Measurements from ENCODE around the gene VAT1. TPM values are rescaled to one million over a fixed set of nuclear protein-coding genes. Genes with fewer than 3 reads are reported as not detected.

The VAT1 gene
- total RNA-seq, 2 experiments from 2014 or later = 24.4 to 34.0 TPM

DNA sequence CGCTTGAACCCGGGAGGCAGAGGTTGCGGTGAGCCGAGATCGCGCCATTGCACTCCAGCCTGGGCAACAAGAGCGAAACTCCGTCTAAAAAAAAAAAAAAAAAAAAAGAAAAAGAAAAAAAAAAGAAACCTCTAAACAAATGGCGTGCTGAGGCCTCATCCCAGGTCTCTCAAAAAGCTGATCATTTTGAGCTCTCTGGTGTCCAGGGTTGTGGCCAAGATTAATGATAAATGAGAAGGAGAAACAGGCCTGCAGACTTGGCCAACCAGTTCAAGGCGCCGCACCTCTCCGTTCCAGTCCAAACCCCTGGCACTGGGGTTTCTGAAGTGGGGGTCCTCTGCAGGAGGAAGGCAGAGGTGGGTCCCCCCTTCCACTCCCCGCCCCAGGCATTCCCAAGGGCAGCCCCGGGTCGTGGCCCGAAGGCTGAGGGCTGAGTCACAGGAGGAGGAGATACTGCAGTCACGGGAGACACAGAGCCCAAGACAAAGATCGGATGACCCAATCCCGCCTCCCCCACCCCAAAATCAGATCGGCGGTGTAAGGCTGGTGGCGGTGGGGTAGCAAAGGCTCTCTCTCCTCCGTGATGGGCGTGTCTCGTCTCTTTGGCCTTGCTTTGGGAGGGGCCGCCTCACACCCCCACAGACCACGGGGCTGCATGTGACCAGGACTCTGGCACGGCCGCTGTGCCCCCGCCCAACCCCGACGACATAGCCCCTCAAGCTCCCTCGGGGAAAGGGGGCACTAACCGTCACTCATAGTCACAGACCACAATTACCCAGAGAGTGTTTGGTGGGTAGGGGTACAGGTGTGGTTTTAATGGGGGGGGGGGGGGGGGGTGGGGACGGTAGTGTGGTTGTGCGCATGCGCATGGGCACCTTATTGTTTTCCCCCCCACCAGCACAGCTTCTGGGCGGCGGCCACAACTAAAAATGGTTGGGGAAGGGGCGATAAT, 1.1 kb downstream of the VAT1 start:
- peak overlapping the region; percentile 25 for H3K27ac Mint-ChIP-seq
- ATAC-seq (ENCODE audit: low read depth) = no peak
- H3K36me3 Mint-ChIP-seq = peaks cover 2% of the 10 kb centered on the region
- no peak for DNase-seq
- POLR2A ChIA-PET = interaction anchor here (1.4 to 2.0 kb wide), 3 partner anchors 15 to 148 kb away, joined by 5 to 13 read pairs (median 5); partner anchors contain the start of genes IFI35 and RPL27
- no peaks in the 10 kb centered on the region for H3K9me3 Mint-ChIP-seq
- H3K4me1 Mint-ChIP-seq = peaks cover 28% of the 10 kb centered on the region
- H3K4me3 Mint-ChIP-seq = peak overlapping the region; percentile 84
- peaks cover 14% of the 10 kb centered on the region for H3K27me3 Mint-ChIP-seq

DNA sequence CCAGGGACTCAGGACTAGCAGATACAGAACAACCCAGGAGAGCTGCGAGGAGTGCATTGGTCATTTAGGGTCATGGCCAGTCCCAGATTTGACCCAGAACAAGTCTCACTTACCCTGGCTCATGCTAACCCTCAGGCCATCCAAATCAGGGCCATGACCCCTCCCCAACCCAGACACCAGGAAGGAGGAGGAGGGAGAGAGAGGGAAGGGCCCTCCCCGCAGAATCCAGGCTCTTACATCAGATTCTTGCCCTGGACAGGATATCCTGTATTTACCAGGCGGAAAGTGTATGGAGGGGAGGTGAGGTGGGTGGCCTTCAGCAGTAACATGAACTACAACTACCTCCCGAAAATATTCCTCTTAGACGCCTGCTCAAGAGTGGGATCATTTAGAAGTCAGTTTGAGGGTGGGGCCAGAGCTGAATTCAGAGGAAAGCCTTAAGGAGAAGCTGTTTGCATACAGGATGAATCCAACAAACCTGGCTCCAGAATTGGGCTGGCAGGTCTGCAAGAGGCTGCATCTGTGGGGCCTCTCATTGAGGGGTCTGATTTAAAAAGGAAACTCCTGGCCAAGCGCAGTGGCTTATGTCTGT, 2.1 kb downstream of the VAT1 start:
- peaks cover 7% of the 10 kb centered on the region for H3K27me3 Mint-ChIP-seq
- no peaks in the 10 kb centered on the region for H3K9me3 Mint-ChIP-seq
- no peak overlapping the region for H3K27ac Mint-ChIP-seq
- POLR2A ChIA-PET = interaction anchor here (1.3 kb wide), 1 partner anchor 13 kb away, joined by 3 read pairs; the partner anchor contains the start of gene IFI35
- H3K4me3 Mint-ChIP-seq = peak overlapping the region; percentile 13
- no peak for ATAC-seq (ENCODE audit: low read depth)
- H3K4me1 Mint-ChIP-seq = peaks cover 33% of the 10 kb centered on the region
- no peak for DNase-seq
- H3K36me3 Mint-ChIP-seq = peaks cover 5% of the 10 kb centered on the region

DNA sequence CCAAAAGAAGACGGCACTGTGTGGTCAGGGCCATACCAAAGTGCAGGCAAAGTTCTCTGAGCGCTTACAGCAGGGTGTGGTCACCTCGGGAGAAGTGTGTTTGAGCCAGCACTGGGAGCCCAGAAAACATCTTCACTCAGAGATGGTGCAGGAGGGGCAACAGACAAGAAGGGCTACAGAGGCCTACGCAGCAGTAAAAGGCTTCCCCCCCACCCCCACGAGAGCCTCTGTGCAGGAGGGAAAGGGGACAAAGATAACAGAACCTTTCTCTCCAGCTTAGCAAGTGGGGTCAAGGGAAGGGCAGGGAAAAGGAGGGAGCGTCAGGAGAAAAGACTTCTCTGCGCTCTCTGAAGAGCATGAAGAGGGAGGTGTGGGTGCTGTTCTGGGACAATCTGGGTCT, 2.8 kb downstream of the VAT1 start:
- Mint-ChIP-seq H3K36me3 (peaks cover 5% of the 10 kb centered on the region), H3K9me3 (no peaks in the 10 kb centered on the region), H3K4me3 (no peak overlapping the region), H3K27ac (no peak overlapping the region), H3K4me1 (peaks cover 30% of the 10 kb centered on the region), H3K27me3 (peaks cover 2% of the 10 kb centered on the region)
- POLR2A ChIA-PET = interaction anchor here (0.6 to 1.3 kb wide), 2 partner anchors 13 to 21 kb away, joined by 3 to 4 read pairs; partner anchors contain the start of genes IFI35 and RPL27
- no peak for ATAC-seq (ENCODE audit: low read depth)
- no peak for DNase-seq

DNA sequence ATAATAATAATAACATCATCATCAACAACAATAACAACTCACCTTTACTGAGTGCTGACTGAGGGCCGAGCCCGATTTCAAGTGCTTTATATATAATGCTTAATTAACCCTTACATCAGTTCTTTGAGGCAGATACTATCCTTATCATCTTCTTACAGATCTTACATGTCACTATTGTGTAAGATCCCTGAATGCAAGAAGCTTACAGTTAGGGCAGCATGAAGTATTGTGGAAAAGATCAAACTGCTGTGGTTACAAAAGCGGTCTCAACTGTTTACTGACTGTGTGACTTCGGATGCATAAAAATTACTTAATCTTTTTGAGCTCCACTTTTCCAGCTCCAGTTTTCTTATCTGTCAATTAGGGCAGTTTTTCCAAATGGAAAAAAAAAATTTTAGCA, 3.3 kb downstream of the VAT1 start:
- Mint-ChIP-seq H3K36me3 (peaks cover 4% of the 10 kb centered on the region), H3K4me1 (peaks cover 28% of the 10 kb centered on the region), H3K27me3 (no peaks in the 10 kb centered on the region), H3K27ac (no peak overlapping the region), H3K9me3 (no peaks in the 10 kb centered on the region), H3K4me3 (no peak overlapping the region)
- ATAC-seq (ENCODE audit: low read depth) (no peak), DNase-seq (no peak)
- POLR2A ChIA-PET = interaction anchor here (0.6 to 1.3 kb wide), 2 partner anchors 12 to 21 kb away, joined by 3 to 4 read pairs; partner anchors contain the start of genes IFI35 and RPL27

DNA sequence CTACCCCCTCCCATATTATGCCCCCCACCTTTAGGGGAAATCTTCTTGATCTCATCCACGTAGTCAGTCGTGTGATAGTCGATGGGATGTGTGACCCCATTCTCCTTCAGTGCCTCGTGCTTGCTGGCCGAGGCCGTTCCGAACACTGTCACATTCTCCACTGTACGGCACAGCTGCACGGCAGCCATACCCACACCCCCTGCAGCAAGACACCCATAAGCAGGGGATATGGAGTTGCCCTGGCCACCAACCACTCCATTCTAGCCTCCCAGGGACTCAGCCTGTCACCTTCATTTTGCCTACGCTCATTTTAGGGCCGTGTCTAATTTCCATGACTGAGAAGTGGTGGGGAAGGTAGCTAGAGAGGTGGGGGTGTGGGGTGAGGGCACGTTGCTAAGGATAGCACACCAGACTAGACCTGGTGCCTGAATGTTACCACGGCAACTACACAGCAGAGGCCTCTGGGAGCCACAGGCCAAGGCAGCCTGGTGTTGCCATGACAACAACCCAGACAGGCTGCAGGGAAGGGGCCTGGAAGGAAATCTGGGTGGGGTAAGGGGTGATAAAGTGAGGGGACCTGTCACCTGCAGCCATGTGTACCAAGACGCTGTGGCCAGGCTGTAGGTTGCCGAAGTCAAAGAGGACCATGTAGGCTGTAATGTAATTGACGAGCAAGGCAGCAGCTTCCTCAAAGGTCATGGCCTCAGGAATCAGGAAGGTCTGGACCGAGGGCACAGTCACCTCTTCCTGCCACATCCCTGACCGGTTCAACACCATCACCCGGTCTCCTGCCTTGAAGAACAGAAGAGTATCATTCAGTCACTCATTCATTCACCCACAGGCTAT, 4.0 kb downstream of the VAT1 start:
- ATAC-seq (ENCODE audit: low read depth) (peak; percentile 43), DNase-seq (no peak)
- Mint-ChIP-seq H3K9me3 (no peaks in the 10 kb centered on the region), H3K27me3 (no peaks in the 10 kb centered on the region), H3K4me1 (peaks cover 30% of the 10 kb centered on the region), H3K36me3 (peaks cover 7% of the 10 kb centered on the region), H3K27ac (no peak overlapping the region), H3K4me3 (no peak overlapping the region)
- POLR2A ChIA-PET = interaction anchor here (0.7 to 1.7 kb wide), 3 partner anchors 11 to 20 kb away, joined by 3 to 7 read pairs (median 4); partner anchors contain the start of genes IFI35 and RPL27

DNA sequence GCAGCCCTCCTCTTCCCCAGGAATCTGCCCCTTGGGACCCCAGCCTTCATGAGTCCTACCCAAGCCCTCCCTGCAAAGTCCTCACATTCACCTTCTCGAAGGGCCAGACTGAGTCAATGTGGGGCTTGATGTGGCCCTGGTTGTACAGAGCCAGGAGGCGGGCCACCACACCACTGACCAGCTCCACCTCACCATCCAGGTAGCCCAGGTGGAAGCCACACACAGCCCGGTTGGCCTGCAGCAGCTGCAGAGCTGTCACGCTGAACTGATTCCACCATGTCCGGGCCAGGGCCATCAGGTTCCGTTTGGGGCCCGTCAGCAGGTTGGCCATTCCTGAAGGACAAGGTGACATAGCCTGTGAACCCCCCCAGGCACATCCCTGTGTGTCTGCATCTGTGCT, 6.0 kb downstream of the VAT1 start:
- ATAC-seq (ENCODE audit: low read depth) = no peak
- Mint-ChIP-seq H3K36me3 (peaks cover 9% of the 10 kb centered on the region), H3K4me3 (no peak overlapping the region), H3K27ac (no peak overlapping the region), H3K4me1 (peaks cover 32% of the 10 kb centered on the region), H3K9me3 (no peaks in the 10 kb centered on the region), H3K27me3 (no peaks in the 10 kb centered on the region)
- no peak for DNase-seq
- POLR2A ChIA-PET = interaction anchor here (0.5 to 0.9 kb wide), 2 partner anchors 94 to 299 kb away, joined by 3 to 4 read pairs; no protein-coding TSS in a partner anchor

DNA sequence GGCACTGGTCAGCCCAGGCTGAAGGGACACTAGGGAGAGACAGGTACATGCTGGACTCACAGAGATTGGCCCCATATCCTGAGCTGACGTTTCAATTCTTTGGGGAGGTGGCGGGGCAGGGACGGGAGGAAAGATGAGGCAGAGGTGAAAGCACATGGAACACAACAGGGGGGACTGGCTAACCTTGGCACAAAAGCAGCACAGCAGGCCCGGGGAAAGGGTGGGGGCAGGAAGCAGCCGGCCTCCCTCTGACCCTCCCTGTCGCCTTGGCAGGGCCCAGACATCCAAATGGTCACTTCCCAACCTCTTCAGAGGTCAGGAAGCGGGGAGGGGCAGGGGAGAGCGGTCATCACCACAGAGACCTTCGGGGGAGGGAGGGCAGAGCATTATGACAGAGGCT, 6.6 kb downstream of the VAT1 start:
- H3K36me3 Mint-ChIP-seq = peaks cover 9% of the 10 kb centered on the region
- H3K27ac Mint-ChIP-seq = no peak overlapping the region
- H3K9me3 Mint-ChIP-seq = no peaks in the 10 kb centered on the region
- H3K4me3 Mint-ChIP-seq = no peak overlapping the region
- POLR2A ChIA-PET = interaction anchor here (0.7 to 0.9 kb wide), 2 partner anchors 8 to 300 kb away, joined by 3 to 4 read pairs; no protein-coding TSS in a partner anchor
- no peaks in the 10 kb centered on the region for H3K27me3 Mint-ChIP-seq
- H3K4me1 Mint-ChIP-seq = peaks cover 30% of the 10 kb centered on the region
- DNase-seq (no peak), ATAC-seq (ENCODE audit: low read depth) (no peak)

DNA sequence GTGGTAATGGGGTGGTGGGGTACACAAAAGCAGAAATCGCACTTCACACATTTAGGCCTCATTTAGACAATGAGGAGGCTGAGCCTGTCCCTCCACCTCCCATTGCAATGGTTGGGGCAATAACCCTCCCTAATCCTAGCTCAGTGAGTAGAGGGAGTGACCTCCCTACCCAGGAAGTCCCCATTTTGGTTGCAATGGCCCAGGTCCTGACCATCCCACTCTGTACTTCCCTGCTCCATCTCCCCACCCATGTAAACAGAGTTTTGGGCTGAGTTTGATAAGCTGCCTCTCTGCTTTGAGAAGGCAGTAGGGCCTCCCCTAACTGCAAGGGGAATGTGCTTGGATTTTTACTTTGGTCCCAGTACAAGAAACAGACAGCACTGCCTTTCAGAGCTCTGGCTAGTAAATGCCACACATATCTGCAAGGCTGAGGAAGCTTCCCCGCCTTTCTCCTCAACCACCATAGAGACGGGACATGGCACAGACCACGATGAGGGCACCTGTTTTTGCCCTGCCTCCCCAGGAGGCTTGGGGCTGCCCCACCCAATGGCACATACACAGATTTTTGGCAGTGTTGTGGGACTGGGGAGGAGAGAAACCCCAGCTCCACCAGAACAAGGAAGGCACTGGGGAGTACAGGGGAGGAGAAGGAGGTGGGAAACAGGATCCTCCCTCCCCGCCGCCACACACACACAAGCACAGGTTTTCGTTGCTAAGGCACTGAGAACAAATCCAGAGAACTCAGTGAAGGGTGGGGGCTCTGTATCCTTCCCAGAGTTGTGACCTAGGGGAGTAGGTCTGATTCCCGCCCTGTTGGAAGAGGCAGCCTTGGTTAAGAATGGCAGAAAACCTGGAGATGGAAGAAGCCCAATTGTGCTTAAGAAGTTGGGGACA, 7.3 kb downstream of the VAT1 start:
- Mint-ChIP-seq H3K36me3 (peaks cover 9% of the 10 kb centered on the region), H3K4me3 (no peak overlapping the region), H3K27me3 (no peaks in the 10 kb centered on the region), H3K4me1 (peaks cover 34% of the 10 kb centered on the region), H3K9me3 (no peaks in the 10 kb centered on the region), H3K27ac (no peak overlapping the region)
- POLR2A ChIA-PET = interaction anchor here (0.7 to 1.3 kb wide), 2 partner anchors 8 to 10 kb away, joined by 3 to 4 read pairs; no protein-coding TSS in a partner anchor
- no peak for ATAC-seq (ENCODE audit: low read depth)
- no peak for DNase-seq

DNA sequence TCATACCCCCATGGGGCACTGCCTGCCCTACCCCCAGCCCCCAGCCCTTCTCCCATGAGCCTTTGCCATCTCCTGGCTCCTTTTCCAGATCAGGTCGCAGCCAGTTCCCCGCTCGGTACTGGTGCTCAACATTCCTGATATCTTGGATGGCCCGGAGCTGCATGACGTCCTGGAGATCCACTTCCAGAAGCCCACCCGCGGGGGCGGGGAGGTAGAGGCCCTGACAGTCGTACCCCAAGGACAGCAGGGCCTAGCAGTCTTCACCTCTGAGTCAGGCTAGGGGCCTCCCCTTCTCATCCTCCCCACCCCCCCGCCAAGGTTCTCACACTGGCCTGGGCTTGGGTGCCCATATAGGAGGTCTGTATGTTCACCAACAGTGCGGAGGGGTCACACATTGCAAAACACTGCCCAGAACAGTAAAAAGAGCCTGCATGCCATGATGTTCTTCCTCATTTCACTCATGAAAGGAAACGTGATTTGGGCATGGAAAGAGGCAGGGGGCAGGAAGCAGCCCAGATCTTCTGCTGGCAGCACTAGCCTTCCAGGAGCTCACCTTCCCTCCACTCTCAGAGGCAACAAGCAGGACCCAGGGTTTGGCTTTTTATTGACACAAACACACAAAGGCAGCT, 8.1 kb downstream of the VAT1 start:
- ATAC-seq (ENCODE audit: low read depth) = no peak
- Mint-ChIP-seq H3K27me3 (no peaks in the 10 kb centered on the region), H3K27ac (no peak overlapping the region)

DNA sequence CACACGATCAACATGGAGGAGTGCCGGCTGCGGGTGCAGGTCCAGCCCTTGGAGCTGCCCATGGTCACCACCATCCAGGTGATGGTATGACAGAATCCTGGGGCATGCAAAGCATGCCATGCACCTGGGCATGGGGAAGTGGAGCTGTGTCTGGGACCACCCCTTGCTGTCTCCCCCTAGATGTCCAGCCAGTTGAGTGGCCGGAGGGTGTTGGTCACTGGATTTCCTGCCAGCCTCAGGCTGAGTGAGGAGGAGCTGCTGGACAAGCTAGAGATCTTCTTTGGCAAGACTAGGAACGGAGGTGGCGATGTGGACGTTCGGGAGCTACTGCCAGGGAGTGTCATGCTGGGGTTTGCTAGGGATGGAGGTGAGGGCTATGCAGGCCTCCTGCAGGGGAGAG, 8.9 kb downstream of the VAT1 start:
- Mint-ChIP-seq H3K4me3 (no peak overlapping the region), H3K27ac (peak overlapping the region; percentile 48), H3K27me3 (no peaks in the 10 kb centered on the region), H3K36me3 (peaks cover 9% of the 10 kb centered on the region), H3K4me1 (peaks cover 30% of the 10 kb centered on the region), H3K9me3 (no peaks in the 10 kb centered on the region)
- POLR2A ChIA-PET = interaction anchor here (0.6 kb wide), 1 partner anchor 183 kb away, joined by 6 read pairs; no protein-coding TSS in a partner anchor
- DNase-seq (no peak), ATAC-seq (ENCODE audit: low read depth) (no peak)

More for the DNA sequence above, 8.1 kb downstream of the VAT1 start:
- Mint-ChIP-seq H3K4me1 (peaks cover 30% of the 10 kb centered on the region), H3K4me3 (no peak overlapping the region), H3K9me3 (no peaks in the 10 kb centered on the region), H3K36me3 (peaks cover 9% of the 10 kb centered on the region)
- DNase-seq = no peak
- POLR2A ChIA-PET = interaction anchor here (1.3 kb wide), 1 partner anchor 10 kb away, joined by 3 read pairs; no protein-coding TSS in a partner anchor

DNA sequence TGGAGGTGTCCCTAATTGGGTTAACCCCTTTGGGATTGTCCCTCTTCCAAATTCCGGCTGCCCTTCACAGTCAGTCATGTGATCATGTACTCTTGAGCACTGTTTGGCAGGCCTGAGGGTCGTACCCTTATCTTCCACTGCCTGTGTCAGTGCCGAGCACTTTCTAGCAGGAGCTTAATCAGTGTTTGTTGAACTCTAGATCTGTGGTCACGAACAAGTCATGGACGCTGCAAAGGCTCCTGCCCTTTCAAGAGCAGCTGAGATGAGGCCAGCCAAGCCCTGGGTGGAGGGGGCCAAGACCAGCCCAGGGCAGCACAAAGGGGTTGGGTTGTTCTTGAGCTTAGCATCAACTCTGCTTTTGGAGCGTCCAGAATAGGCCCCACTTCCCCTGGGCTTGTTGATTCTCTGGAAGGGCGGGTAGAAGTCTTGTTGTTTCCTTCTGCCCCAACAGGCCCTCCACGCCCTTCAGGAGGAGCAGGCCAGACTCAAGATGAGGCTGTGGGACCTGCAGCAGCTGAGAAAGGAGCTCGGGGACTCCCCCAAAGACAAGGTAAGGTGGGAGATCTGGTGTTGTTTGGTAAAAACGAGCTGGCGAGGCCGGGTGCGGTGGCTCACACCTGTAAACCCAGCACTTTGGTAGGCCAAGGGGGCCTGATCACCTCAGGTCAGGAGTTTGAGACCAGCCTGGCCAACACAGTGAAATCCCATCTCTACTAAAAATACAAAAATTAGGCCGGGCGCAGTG, 10.3 kb downstream of the VAT1 start:
- Mint-ChIP-seq H3K27me3 (no peaks in the 10 kb centered on the region), H3K4me3 (no peak overlapping the region), H3K9me3 (no peaks in the 10 kb centered on the region), H3K36me3 (peaks cover 9% of the 10 kb centered on the region), H3K27ac (peak overlapping the region; percentile 42), H3K4me1 (peaks cover 29% of the 10 kb centered on the region)
- no peak for ATAC-seq (ENCODE audit: low read depth)
- DNase-seq = no peak
- POLR2A ChIA-PET = interaction anchor here (0.6 kb wide), 1 partner anchor 14 kb away, joined by 3 read pairs; no protein-coding TSS in a partner anchor
